ENCODE measurements around the gene TBK1.
A peak's percentile ranks its signal among the peaks of the same experiment; 100 is the strongest.

Gene TBK1
- total RNA-seq = 37.9 reads per million, percentile 62 among the genes with 10 or more reads in this experiment

DNA sequence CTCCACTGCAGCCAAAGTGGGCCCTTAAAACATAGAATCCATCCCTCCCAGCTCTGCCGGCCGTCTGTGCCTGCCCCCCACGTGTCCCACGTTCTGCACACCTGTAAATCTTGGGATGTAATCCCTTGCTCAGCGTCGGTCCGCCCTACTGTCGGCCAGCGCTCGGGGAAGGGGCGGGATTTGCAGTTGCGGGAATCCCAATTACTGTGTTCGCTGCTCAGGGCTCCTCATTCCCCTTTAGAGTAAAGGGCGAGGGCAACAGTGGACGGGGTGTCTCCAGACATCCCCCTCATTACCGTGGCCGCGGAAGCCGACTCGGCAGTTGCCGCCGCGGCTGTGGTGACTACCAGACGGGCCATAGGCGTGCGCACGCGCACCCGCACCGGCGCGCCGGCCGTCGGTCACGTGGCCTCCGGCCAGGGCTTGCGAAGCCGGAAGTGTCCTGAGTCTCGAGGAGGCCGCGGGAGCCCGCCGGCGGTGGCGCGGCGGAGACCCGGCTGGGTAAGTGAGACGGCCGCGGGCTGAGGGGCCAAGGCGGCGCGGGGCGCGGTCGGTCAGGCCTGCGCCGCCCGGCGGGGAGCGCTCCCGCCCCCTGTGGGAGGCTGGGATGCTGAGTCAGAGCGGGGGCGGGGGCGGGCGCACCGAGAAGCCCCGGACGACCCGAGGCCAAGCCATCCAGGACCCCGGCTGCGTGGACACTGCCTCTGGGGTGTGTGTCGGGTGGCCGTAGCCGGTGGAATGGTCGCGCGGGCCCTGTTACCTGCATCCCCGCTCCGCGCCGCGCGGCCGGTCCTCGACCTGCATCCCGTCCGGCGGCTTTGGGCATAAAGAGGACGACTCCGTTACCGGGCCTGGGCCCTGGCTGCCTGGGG, at the start of gene TBK1:
TBK1 (plus strand) TSS at position 434 of the 872 bp plus-strand sequence. CDS start 3,751 bp downstream, outside the sequence.
- DNase-seq = peak; percentile 33

DNA sequence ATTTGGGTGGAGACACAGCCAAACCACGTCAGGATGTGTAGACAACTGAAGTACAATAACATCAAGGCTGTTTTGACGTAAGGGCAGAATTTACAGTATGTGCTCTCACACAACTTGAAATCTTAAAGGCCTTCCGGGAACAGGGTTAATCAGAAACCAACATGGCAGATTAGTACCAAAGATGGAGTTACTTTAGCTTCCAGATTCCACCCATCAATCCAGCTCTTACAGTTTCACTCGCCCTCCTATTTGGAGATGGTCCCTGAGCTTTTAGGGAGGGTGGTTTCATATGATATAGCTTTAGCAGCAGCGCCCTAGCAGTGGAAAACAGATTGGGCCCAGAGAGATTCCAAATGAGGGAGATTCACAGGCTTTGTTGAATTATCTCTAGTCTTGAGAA, 49.7 kb upstream of the TBK1 start:
- DNase-seq = no peak

DNA sequence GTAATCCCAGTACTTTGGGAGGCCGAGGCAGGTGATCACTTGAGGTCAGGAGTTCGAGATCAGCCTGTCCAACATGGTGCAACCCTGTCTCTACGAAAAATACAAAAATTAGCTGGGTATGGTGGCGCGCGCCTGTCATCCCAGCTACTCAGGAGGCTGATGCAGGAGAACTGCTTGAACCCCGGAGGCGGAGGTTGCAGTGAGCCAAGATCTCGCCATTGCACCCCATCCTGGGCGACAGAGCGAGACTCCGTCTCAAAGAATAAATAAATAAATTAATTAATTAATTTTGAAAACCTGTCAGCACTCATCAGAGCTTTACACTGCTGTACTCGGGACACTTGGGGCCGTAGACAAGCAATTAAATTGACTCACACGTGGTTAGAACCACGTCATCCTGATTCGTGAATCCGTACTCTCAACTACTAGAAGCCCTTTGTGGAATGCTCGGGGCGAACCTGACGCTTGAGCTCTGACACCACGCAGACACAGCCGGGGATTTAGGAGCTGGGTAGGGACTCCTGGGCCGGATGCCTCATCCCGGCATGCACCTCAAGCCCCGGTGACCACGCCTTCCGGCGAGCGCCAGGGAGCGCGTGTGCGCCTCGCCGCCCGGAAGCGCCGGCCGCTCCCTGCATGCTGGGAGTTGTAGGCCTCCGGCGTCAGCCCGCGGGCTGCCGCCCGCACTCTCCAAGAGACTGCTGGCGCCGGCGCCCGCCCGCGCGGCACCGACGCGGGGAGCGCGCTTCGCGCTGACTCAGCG, 48.0 kb upstream of the TBK1 start, which contains the start of gene XPOT:
XPOT (plus strand) TSS at position 686 of the 763 bp plus-strand sequence. CDS start 5,644 bp downstream, outside the sequence.
- DNase-seq = peak; percentile 89

DNA sequence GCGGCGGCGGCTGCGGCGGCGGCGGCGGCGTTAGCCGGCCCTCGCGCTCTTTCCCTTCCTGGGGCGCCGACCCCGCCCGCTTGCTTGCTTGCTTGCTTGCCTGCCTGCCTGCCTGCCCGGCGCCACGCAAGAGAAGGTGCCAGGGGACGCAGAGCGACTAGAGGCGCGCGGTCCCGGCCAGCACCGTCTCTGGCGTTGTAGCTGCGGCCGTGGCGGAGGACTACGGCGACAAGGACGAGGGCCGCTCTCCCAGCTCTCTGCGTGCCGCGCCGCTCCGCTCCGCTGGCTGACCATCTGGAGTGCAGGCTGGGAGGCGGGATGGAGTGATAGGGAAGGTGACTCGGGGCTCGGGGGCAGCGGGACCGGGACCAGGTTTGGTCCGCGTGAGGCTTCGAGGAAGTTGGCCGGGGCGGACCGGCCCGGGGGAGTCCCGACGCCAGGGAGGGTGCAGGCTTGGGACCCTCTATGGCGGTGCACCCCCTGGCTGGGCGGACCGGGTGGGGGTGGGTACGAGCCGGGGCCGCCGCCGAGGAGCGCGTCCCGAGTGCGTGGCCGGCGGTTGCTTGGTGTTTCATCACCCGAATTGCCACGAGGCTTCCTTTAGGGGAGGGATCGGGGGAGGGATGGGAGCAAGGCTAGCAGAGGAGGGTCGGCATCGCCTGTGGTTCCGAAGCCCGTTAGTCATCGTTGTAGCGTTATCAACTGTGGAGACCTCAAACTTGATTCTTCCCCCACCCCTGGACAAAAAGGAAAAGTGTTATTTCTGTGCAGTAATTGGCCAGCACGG, 47.3 kb upstream of the TBK1 start:
- DNase-seq = peak; percentile 32

DNA sequence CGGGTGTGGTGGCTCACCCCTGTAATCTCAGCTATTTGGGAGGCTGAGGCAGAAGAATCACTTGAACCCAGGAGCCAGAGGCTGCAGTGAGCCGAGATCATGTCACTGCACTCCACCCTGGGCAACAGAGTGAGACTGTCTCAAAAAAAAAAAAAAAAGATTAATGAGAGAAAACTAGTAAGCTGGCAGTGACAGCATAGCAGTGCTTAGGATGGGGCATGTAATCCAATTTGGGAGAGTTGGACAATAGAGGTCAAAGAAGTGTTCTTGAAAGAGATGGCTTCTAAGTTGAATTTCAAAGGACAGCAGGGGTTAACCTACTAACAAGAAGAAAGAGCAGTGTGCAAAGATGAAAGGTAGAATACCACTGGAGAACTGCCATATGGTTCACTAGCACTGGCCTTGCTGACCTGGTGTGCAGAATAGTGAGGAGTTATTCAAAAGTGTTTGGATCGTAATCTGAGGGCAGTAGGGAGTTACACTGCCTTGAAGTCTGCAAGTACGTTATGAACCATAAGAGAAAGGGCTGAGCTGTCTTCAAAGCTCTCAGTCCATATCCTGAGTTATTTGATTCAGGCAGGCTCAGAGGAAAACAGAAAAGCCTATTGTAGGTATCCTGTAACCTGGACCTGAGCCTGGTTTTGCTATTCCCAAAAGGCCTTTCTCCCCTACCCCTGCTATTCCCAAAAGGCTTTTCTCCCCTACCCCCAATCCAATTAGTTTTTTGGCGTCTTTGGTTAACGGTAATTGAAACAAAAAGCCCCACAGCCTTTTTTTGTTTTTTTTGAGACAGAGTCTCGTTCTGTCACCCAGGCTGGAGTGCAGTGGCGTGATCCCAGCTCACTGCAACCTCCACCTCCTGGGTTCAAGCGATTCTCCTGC, 44.3 kb upstream of the TBK1 start:
- no peak for DNase-seq

DNA sequence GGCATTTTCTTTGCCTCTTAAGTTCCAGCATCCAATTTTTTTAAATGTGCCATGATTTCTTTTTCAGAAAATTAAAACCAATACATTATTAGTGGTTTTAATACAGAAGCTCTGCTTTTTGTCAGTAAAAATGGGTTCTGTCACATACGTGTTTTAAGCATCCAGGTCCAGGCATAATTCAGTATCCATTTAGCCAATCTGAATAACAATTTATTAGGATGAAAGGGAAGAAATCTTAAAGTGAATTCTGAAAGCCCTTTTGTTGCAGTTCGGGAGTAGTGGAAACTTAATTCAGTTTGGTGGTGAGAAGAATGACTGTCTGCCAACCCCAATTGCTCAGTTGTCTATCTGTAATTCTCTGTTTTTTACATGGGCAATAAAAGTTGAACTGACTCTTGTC, 40.5 kb upstream of the TBK1 start:
- no peak for DNase-seq

DNA sequence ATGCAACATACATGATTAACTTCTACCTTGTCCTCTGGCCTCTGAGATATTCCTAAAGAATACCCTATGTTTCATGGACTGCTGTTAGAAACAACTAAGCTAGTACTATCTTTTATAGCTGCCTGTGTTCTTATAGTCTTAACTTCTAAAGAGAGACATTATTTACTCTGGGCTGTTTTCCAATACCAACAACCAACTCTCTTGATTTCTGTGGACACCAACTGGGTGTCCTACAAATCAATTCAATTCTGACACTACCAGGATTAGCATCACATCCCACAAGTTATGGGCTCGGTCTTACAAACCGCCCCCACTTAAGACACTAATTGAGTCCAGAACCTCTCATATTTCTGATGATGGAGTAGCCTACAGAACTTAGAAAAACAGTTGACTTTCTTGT, 39.5 kb upstream of the TBK1 start:
- no peak for DNase-seq

DNA sequence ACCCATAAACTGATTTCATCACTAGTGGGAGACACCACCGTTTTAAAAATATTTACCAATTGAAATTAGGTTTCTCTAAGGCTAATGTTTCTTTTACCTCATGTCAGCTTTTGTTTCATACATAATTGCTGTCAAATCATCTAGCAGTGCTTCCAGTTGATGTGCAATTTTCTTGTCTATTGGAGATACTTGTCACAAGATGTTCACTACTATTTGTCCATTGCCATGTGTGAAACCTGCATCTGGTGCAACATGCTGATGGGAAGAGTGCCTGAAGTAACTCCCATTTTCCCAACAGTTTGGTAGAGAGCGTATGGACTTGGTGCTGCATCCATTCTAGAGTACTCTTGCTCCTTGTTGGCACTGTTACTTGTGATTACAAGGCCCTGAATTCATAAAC, 38.0 kb upstream of the TBK1 start:
- DNase-seq = no peak

DNA sequence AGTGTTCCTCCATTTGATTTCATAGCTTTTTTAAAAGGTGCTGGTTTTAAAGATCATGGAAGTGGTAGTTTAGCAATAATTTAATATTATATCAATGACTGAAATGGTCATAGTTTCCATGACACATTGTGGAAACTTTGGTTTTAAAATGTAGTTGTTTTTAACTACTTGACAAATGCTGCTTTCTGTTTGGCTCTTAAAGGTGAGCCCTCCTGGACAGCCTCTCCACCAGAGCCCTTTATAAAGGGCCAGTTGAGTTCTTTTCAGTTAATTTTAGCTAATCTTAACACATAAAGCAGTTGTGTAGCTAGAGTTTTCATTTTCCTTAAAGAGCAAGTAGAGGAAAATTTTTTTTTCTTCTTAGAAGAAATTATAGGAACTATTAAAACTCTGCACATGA, 33.7 kb upstream of the TBK1 start:
- no peak for DNase-seq

DNA sequence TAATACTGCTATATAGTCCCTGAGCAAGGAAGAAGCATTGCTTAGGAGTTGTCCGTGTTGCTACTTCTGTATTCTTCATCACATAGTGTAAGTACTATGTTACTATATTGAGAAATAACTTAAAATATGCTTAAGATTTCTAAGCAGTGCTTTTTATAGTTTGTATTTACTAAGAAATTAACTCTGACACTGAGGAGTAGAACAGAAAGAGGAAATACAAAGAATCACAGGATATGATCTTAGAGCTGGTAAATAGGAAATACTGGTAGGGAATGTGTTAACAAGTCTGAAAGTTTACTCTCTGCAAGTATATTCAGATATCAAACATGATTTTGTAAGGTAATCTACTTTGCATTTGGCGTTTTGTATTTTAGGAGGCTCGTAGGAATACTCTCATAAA, 32.2 kb upstream of the TBK1 start:
- no peak for DNase-seq

DNA sequence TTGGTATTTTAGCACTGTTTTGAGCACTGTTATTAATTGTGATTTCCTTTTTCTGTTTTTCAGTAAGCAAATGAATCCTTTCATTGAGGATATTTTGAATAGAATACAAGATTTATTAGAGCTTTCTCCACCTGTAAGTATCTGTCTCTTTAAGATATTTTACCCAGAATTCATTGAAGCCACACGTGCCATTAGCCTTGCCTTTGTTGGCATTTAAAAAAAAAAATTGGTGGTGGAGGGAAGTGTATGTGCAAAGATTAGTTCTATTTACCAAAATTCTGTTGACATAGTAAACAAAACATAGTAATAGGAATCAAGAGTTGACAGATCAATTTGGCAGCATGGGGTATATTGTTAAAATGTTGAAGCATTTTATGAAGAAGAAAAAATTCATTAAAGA, 23.9 kb upstream of the TBK1 start:
- DNase-seq = no peak

DNA sequence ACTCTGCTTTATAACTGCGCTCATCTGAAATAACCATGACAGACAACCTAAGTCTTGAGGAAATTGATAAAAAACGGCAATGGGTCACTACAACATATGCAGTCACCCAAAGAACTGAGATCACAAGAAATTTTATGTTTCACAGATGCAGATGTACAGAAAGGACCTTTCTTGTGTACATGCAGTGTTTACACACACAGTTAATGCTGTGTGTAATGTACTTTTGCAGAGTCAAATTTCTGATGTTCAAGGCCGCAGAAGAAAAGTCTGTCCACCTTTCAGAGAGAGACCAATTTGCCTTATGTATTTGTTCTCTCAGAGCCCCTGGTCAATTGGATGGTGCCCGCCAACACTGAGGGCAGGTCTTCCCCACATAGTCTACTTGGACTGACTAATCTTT, 23.0 kb upstream of the TBK1 start:
- no peak for DNase-seq

DNA sequence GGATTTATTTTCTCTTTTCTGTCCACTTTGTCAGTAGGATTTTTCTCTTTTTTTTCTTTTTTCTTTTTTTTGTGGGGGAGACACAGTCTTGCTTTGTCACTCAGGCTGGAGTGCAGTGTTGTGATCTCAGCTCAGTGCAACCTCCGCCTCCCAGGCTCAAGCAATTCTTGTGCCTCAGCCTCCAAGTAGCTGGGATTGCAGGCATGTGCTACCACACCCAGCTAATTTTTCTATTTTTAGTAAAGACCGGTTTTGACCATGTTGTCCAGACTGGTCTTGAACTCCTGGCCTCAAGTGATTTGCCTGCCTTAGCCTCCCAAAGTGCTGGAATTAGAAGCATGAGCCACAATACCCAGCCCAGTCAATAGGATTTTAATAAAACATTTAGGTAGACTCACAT, 21.0 kb upstream of the TBK1 start:
- no peak for DNase-seq

DNA sequence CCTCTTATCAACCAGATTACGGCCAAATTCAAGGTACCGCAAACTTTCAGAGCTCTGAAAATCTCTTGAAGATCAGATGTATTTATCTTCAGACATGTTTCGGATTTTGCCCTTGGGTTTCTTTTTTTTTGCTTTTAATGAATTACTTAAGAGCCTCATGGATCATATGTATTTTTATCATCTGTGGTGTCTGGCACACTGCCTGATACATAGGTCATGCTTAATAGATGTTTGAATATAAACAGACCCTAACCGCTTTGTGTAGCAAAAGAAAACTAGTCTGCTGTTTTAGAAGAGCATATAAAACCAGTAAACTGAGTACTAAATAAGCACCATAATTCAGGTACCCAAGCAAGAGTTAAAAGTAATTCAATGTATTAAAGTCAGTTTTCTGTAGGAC, 20.1 kb upstream of the TBK1 start:
- DNase-seq = no peak

DNA sequence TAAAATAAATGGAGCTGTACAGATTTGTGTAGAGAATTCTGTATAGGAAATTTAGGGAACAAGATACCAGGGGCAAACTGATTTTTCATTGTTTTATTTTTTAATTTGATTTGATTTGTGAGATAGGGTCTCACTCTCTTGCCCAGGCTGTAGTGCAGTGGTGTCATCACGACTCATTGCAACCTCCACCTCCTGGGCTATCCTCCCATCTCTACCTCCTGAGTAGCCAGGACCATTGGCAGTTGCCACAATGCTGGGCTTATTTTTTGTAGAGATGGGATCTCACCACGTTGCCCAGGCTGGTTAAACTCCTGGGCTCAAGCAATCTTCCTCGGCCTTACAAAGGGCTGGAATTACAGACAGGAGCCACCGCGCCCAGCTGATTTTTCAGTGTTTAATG, 18.0 kb upstream of the TBK1 start:
- DNase-seq = no peak

DNA sequence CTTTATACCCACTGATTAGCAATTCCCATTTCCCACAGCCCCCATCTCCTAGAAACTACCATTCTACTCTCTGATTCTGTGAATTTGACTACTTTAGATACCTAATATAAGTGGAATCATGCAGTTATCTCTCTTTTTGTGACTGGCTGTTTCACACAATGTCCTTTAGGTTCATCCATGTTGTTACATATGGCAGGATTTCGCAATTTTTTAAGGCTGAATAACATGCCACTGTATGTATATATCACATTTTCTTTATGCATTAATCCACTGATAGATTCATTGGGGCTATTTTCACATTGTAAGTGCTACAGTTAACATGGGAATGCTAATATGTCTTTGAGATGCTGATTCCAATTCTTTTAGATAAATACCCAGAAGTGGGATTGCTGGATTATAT, 11.8 kb upstream of the TBK1 start:
- DNase-seq = no peak

DNA sequence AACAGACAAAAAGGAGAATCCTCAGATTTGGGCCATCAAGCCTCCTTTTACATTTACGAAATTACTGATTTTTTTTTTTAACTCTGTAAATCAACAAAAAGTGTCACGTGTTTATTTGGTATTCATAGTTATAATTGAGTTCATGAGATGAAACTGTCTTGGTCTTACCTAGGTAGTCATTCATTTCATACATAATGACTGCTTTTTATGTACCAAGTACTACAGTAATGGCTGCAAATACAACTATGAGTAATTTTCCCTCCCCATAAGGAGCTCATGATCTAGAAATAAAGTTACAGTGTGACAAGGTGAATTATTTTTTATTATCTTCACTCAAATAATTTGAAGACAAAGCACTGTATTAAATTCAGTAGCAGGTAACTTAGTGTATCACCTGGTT, 6.4 kb upstream of the TBK1 start:
- no peak for DNase-seq

DNA sequence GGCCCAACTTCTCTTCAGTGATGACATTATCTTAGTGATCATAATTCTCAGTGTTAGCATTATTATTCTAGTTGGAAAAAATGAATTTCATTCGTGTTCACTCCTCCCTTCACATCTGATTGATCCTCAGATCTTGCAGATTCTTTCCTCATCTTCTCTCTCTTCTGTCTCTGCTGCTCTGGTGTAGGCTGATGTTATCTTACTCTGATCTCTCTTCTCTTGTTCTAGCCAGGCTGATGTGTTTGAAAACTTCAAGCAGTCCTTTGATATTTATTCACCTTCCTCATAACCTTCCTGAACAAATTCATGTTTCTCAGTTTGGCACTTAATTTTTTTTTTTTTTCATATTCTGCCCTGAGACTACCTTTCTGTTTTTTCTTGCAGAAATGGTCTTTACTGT, 5.6 kb upstream of the TBK1 start:
- no peak for DNase-seq

DNA sequence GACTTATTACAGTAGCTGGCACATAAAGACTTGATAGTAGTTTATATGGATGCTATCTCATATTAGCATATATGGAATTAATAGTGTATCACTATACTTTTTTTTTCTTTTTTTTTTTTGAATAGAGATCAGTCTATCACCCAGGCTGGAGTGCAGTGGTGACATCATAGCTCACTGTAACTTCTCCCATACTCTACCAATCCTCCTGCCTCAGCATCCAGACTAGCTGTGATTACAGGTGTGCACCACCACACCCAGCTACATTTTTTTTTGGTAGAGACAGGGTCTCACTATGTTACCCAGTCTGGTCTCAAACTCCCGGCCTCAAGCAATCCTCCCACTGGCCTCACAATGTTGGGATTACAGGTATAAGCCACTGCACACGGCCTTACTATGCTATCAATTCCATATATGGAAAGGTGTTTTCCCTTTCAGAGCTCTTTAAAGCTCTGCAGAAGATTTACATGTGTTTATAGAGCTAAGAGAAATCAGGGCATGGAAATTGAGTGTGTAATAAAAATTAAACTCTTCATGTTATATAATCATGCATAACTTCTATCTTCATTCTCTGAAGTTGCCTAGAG, 1.8 kb upstream of the TBK1 start:
- no peak for DNase-seq

DNA sequence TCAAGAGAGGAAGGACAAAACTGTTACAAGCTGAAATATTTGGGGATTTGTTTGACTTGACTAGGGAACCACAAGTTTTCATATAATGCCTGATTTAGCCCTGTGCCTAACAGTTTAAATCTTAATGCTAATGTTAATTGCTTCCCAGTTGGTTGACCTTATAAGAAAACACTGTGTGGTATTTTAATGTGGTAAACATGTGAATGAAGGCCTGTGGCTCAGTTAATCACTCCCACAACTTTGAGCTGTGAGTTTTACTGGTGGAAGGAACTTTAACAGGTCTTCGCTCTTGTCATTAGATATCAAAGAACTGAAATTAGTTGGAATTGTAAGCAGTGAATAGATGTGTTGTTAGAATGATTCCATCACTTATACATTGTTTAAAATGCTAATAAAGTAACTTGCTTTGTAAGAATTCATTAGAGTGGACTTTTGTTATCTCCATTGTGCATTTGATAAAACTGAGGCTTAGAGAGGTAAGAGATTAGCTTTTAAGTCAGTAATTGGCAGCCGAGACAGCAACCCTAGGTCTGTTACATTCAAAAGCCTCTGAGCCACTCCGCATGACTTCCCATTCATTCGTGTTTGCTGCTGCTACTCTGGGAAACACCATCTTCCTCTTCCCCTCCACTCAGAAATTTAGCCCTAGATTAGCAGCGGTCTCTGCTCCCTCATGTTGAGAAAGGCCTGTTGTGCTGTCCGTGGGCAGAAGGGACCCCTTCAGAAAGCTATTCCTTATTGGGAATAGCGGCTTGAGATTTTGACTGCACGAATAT, 1.0 kb upstream of the TBK1 start:
- no peak for DNase-seq

Measured in effector CD4-positive, alpha-beta T cell (primary cell).